GM21390 (cell line): ENCODE results near the gene SNORC.

ENCODE experiments used
- ATAC-seq: cut with Tn5 transposase; IDR thresholded peaks from one replicate; pipeline ENCODE4 v1.9.1; 2021; ENCODE audit not compliant: unreplicated experiment

Gene SNORC

DNA sequence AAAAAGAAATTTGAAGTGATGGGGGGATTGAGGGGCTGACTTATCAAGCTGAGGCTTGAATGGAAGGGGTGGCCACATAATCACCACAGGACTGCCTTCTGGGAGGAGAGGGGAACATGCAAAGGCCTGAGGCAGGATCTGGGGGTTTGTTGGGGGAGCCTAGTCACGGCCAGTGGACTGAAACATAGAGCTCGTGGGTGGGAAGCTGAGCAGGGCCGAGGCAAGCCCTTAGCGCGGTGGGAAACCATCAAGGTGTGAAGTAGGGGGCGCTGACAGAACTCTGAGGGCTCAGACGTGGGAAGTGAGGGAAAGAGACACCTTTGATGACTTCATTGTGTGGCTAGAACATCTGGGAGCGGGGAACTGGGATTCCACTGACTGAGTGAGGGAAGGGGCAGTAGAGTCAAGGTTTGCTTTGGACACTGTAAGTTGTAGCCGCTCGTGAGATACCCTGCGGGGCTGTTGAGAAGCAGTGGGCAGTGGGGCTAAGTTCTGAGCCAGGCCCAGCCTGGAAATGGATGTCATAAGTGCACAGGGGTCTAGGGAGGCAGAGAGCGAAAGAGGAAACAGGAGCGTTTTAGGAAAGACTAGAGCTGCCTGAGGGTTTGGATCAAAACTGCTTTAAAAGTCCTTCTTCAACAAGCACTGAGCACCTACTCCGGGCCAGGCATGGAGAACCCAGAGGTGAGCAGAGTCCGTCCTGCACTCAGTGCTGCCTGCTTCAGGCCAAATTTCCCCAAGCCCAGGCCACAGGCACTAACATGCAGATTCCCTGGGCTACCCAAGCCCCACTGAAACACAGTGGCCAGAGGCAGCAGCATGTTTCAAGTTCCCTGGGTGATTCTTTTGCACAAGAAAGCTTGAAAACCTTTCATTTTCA, 686 bp upstream of the SNORC start:
- no peak for ATAC-seq

DNA sequence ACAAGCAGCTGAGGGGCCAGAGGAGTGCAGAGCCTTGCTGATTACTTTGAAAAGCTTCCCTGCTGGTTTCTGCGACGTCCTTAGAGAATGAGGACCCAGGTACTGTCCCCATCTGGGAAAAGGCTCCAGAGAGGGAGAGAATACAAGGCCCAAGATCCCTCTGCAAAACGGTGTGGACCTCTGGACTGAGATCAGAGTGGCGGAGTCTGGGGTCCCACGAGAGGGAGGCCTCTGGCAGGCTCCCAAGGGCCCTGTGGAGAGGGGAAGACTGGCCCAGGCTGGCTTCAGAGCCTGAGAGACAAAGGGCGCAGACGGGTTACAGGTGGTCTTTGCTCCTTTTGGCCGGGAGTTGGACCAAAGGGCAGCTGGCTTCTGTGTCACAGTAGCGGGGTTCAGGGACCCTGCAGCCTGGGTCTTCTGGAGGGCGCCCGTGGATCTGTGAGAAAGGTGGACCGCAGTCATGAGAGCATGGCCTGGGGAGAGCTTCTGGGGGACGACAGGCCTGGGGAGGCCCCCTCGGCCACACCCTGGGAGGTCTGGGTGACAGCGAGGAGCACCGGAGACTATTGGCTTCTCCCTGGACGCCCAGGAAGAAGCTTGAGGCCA, 805 bp downstream of the SNORC start:
- ATAC-seq, result no peak

DNA sequence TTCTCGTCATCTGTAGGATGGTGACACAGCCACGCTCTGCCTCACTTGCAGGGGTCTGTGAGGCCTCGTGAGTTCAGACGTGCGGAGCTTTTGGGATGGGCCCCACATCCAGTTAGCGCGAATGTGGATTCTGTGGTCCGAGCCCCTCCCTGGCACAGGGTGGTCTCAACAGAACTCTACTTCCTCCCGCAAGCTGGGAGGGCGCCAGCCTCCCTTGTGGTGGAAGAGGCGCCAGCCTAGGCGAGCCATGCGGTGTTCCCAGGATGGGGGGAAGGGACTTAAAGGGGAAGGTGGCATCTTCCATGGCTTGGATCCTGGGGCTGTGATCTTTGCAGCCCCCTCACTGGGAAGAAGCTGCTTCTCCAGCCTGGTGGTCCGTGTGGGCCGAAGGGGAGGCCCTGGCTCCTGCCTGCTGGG, 1.4 kb downstream of the SNORC start:
- ATAC-seq, result no peak

- ATAC-seq, result no peak
Observed at GRCh38 chr2:232871835-232872736, 2.0 kb downstream of the SNORC start.

DNA sequence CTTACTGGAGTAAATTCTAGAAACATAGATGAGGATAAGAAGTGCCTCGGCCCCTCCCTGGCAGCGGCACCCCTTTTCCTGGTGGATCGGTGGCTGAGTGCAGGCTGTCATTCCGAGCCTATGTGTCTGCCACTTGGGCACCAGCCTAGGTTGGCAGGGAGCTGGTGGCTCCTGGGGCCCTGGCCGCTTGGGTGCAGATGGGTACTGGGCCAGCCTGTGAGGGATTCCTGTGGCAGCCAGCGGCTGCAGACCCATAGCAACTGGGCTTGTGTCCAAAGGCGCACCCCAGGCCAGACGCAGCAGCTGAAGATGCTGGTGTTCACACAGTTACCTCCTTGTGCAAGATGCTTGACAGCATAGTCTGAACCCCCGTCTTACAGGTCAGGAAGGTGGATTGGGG, 2.8 kb downstream of the SNORC start:
- no peak for ATAC-seq

- no peak for ATAC-seq
Observed at GRCh38 chr2:232873292-232873908, 3.3 kb downstream of the SNORC start.

- ATAC-seq, result no peak
Observed at GRCh38 chr2:232873909-232874641, 4.0 kb downstream of the SNORC start.

DNA sequence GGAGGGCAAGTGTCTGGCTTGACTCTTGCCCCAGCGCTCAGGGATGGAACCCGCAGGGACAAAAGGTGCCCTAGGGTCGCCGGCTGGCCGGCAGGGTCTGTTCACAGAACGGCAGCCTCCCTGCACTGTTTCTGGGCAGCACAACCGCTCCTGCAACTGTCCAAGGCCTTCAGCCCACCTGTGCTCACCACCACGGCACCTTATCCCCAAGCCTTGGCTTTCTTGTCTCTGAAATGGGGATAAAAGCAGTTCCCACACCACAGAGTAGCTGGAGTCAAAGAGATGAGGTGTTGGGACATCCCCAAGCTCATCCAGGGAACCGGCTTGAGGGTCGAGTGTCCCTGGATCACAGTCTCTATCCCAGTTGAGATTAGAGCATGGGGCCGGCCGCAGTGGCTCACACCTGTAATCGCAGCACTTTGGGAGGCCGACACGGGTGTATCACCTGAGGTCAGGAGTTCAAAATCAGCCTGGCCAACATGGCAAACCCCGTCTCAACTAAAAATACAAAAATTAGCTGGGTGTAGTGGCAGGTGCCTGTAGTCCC, 4.7 kb downstream of the SNORC start:
- ATAC-seq, result no peak

- ATAC-seq, result no peak
Observed at GRCh38 chr2:232875256-232876121, 5.4 kb downstream of the SNORC start.

DNA sequence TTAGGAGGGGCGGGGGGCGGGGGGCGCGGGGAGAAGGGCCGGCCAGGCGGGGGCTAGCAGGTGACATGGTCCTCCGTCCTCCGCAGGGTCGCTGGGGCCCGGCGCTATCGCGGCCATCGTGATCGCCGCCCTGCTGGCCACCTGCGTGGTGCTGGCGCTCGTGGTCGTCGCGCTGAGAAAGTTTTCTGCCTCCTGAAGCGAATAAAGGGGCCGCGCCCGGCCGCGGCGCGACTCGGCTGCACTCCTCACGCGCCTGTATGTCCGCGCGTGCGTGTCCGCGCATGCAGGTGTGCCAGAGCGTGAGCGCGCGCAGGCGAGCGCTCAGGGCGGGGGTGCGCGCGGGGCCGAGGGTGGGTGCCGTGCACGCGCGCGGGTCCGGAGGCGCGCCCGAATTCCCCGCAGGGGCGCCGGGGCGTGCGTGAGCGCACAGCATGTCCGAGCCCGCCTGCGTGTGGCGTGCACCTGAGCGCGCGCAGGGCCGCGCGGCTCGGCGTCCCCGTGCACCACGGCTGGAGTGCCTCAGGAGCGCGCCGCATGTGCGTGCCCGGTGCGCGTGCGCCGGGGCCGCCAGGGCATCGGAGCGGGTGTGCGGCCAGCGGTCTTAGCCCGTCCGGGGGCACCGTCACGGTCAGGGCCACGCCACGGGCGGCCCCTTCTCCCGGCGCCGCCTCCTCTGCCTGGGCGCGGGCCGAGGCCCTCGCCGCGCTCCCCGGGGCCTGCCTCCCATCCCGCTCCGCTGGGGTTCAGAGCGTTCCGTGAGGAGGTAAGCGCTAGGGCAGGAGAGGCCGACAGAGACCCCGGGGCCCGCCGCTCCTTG, 6.3 kb downstream of the SNORC start:
- ATAC-seq, result no peak

DNA sequence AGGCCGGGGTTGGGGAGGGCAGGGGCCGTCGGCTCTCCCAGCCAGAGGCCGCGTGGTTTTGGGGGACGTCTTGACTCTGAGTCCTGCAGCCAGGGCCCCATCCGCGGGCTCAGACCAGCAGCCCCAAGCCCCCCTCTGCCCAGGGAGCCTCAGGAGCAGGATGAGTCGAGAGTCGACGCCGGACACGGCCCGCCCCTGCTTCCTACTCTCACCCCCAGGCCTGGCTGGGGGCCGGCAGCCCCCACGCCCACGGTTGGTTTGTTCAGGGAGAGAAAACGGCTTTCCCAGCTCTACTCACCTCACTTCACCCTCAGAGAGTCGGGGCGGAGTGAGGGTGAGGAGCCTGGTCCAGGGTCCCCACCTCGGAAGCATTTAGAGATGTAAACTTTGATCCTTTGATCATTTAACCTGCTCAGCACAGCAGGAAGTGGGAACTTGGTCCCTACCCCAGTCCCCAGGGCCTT, 6.9 kb downstream of the SNORC start:
- no peak for ATAC-seq

GRCh38 chr2:232877940-232878511, 8.0 kb downstream of the SNORC start:
- ATAC-seq, result no peak

- ATAC-seq, result no peak
Observed at GRCh38 chr2:232878855-232879617, 9.0 kb downstream of the SNORC start.

- ATAC-seq, result no peak
Observed at GRCh38 chr2:232879618-232880494, 9.8 kb downstream of the SNORC start.

DNA sequence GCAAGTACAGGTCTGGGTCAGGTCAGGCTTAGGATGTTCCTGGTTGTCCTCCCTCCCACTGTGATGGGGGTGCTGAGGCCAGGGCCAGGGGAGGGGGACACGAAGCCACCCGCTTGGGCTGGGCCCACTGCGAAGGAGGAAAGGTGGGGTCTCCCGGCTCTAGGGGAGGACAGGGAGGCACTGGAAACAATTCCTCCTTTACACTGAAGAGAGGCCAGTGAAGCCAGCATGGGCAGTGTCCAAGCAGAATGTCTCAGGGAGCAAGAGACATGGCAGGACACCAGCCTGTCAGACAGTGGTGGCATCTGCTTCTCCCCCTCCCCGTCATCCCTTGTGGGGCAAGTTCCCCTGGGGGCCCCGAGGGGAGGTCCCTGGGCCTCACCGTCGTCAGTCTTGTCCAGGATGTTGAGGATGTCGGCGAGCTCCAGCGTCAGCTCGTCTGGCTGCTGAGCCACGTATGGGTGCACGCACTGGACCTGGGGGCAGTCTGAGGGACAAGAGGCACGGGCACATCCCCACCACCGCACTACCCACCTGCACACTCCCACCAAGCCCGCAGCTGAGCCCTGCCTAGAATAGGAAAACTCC, 10.8 kb downstream of the SNORC start:
- no peak for ATAC-seq

GRCh38 chr2:232882085-232882484, 12.0 kb downstream of the SNORC start:
- no peak for ATAC-seq
